Thyroid gland (tissue), 4 donors: ENCODE results near the gene PVR. TPM values are rescaled to one million over a fixed set of nuclear protein-coding genes. Genes with fewer than 3 reads are reported as not detected.

ENCODE experiments used
- DNase-seq, 2 donors: peaks; one replicate each; pipeline ENCODE4 v3.0.0-alpha.2; 2019
- H3K27ac ChIP-seq, 3 donors: fragments of 200-600 bp; sonication (generic); 1 replicate in 2 of 3; 2 replicates in 1 of 3; pipeline ENCODE4 v1.5.1; 2016 to 2019; ENCODE audit warnings: mild to moderate bottlenecking in 1 of 3, moderate library complexity in 1 of 3
- H3K27me3 ChIP-seq: fragments of 200-600 bp; sonication (generic); one replicate; pipeline ENCODE4 v1.5.1; 2019
- H3K36me3 ChIP-seq, 2 donors: fragments of 200-600 bp; sonication (generic); one replicate each; pipeline ENCODE4 v1.5.1; 2016 to 2019
- H3K4me1 ChIP-seq, 2 donors: fragments of 200-600 bp; sonication (generic); one replicate each; pipeline ENCODE4 v1.5.1; 2017 to 2019
- H3K4me3 ChIP-seq, 3 donors: fragments of 200-600 bp; sonication (generic); replicated peaks in 1 of 3; 1 replicate in 2 of 3; 2 replicates in 1 of 3; pipeline ENCODE4 v1.5.1; 2016; ENCODE audit warnings: mild to moderate bottlenecking in 1 of 3
- H3K9me3 ChIP-seq: fragments of 200-600 bp; sonication (generic); one replicate; pipeline ENCODE4 v1.5.1; 2017
- CTCF ChIP-seq, 6 experiments: fragments of 200-600 bp in 3 of 6; fragments of 450-650 bp in 3 of 6; sonication (generic) in 3 of 6; IDR thresholded peaks; one replicate each; pipeline ENCODE4 v1.5.1; 2016 to 2019; ENCODE audit warnings: antibody characterized with exemption in 6 of 6, mild to moderate bottlenecking in 2 of 6, inconsistent platforms in 1 of 6, moderate library complexity in 1 of 6
- POLR2A ChIP-seq, 2 donors: fragments of 450-650 bp; IDR thresholded peaks; one replicate each; pipeline ENCODE4 v1.6.1; 2017; ENCODE audit warnings: antibody characterized with exemption in 2 of 2, mild to moderate bottlenecking in 2 of 2, moderate library complexity in 1 of 2
- WGBS, 2 donors: methylation state at CpG; one replicate each; pipeline ENCODE4 v1.1.5; 2017; 5-methylcytosine and 5-hydroxymethylcytosine counted together
- intact Hi-C: fragments of 100-400 bp; cut with DNase I; formaldehyde crosslinking; loops from one replicate; pipeline ENCODE4 v1.15.1; 2023
- total RNA-seq, 4 donors: library from RNA; depleted of rRNA; stranded (reverse); fragments of >200 nt; gene quantifications; one replicate each; pipeline ENCODE4 v1.2.3, GENCODE V29; 2016

The PVR gene
- total RNA-seq, 4 donors from 2014 or later, result 25.4 to 36.5 (median 30.2) TPM

GRCh38 chr19:44686896-44687295 is 43.2 kb downstream of the PVR start:
- Histone ChIP-seq H3K4me1 (peaks cover 16 to 50% of the 10 kb centered on the region in 2 donors), H3K27me3 (no peaks in the 10 kb centered on the region), H3K36me3 (no peaks in the 10 kb centered on the region), H3K9me3 (no peaks in the 10 kb centered on the region), H3K4me3 (no peak overlapping the region), H3K27ac (peak overlapping the region in 2 of 3 donors; percentile 43 to 52)
- intact Hi-C loops, result loop anchor here (5.0 kb wide), 1 partner anchor 80 kb away; no protein-coding TSS in a partner anchor
- peak; percentile 66 to 70 for DNase-seq
- WGBS, 2 donors, result 40 to 41% methylated on average over 4 of the region's 4 CpGs
- TF ChIP-seq POLR2A (IDR thresholded peaks at IDR 0.05) (no peak), CTCF (IDR thresholded peaks at IDR 0.05) (no peak)

GRCh38 chr19:44687888-44688287 is 44.2 kb downstream of the PVR start:
- TF ChIP-seq POLR2A (IDR thresholded peaks at IDR 0.05) (no peak), CTCF (IDR thresholded peaks at IDR 0.05) (no peak)
- intact Hi-C loops, result loop anchor here (5.0 kb wide), 1 partner anchor 79 kb away; no protein-coding TSS in a partner anchor
- no peak for DNase-seq
- no peaks in the 10 kb centered on the region for H3K36me3 ChIP-seq
- H3K9me3 ChIP-seq, result no peaks in the 10 kb centered on the region
- 86 to 91% methylated on average over 7 of the region's 7 CpGs for WGBS, 2 donors
- H3K27me3 ChIP-seq, result no peaks in the 10 kb centered on the region
- H3K27ac ChIP-seq, result no peak overlapping the region
- peaks cover 22 to 60% of the 10 kb centered on the region in 2 donors for H3K4me1 ChIP-seq
- H3K4me3 ChIP-seq, result no peak overlapping the region

- 43 to 46% methylated on average over 10 to 11 of the region's 11 CpGs for WGBS, 2 donors
- Histone ChIP-seq H3K27me3 (no peaks in the 10 kb centered on the region), H3K4me1 (peaks cover 22 to 61% of the 10 kb centered on the region in 2 donors), H3K4me3 (no peak overlapping the region), H3K27ac (peak overlapping the region in 2 of 3 donors; percentile 47 to 64), H3K36me3 (no peaks in the 10 kb centered on the region), H3K9me3 (no peaks in the 10 kb centered on the region)
- intact Hi-C loops, result loop anchor here (5.0 kb wide), 1 partner anchor 78 kb away; no protein-coding TSS in a partner anchor
- DNase-seq, result peak; percentile 82 to 85
- TF ChIP-seq POLR2A (IDR thresholded peaks at IDR 0.05) (no peak), CTCF (IDR thresholded peaks at IDR 0.05) (peak; percentile 73 to 97 (median 90))
These were observed 45.8 kb downstream of the PVR start for GRCh38 chr19:44689290-44690130.

- DNase-seq, result no peak
- no peak for TF ChIP-seq POLR2A (IDR thresholded peaks at IDR 0.05)
- TF ChIP-seq CTCF (IDR thresholded peaks at IDR 0.05), result no peak
- no peaks in the 10 kb centered on the region for H3K9me3 ChIP-seq
- 95 to 97% methylated on average over 3 of the region's 3 CpGs for WGBS, 2 donors
- no peaks in the 10 kb centered on the region for H3K27me3 ChIP-seq
- intact Hi-C loops, result no loop called here
- peak overlapping the region in 1 of 3 donors; percentile 64 for H3K27ac ChIP-seq
- H3K36me3 ChIP-seq, result no peaks in the 10 kb centered on the region
- peaks cover 22 to 58% of the 10 kb centered on the region in 2 donors for H3K4me1 ChIP-seq
- no peak overlapping the region for H3K4me3 ChIP-seq
These were observed 46.4 kb downstream of the PVR start for GRCh38 chr19:44690131-44690440.

GRCh38 chr19:44692379-44692721 is 48.6 kb downstream of the PVR start:
- DNase-seq, result no peak
- H3K9me3 ChIP-seq, result no peaks in the 10 kb centered on the region
- no peaks in the 10 kb centered on the region for H3K27me3 ChIP-seq
- 49 to 75% methylated on average over 5 of the region's 5 CpGs for WGBS, 2 donors
- intact Hi-C loops, result no loop called here
- H3K4me3 ChIP-seq, result no peak overlapping the region
- peaks cover 20 to 46% of the 10 kb centered on the region in 2 donors for H3K4me1 ChIP-seq
- no peak for TF ChIP-seq POLR2A (IDR thresholded peaks at IDR 0.05)
- TF ChIP-seq CTCF (IDR thresholded peaks at IDR 0.05), result no peak
- H3K27ac ChIP-seq, result peak overlapping the region; percentile 79 to 85 (median 85)
- H3K36me3 ChIP-seq, result no peaks in the 10 kb centered on the region
